ENCODE results near the gene TLR5.

Gene TLR5

DNA sequence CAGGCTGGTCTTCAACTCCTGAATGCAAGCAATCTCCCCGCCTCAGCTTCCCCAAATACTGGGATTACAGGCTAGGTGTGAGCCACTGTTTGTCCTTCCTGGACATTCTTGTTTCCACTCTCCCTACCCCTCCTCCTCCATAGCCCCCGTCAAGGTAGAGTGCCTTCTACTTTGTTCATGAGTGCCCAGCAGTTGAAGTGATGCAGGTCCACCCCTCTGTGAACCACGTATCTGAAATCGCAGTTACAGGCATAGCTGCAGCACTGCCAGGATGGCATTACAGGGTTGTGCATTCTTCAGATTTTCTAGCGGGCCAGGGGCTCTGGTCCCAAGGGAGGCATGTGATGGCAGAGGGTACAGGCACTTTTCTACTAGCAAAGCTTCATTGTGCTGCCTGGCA, 7.4 kb upstream of the TLR5 start:
- DNase-seq (ENCODE audit: low read depth): no peak

DNA sequence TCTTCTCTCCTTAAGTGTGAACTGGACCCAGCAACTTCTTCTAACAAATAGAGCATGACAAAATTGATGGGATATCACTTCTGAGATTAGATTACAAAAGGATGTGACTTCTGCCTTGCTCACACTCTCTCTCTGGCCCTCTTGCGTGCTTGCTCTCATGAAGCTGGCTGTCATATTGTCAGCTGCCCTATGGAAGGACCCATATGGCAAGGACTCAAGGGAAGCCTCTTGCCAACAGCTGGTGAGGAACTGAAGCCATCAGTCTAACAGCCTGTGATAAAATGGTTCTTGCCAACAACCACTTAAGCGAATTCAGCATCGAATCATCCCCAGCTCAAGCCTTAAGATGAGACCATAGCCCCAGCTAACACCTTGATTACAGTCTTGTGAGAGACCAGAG, 4.8 kb upstream of the TLR5 start:
- DNase-seq (ENCODE audit: low read depth): no peak

DNA sequence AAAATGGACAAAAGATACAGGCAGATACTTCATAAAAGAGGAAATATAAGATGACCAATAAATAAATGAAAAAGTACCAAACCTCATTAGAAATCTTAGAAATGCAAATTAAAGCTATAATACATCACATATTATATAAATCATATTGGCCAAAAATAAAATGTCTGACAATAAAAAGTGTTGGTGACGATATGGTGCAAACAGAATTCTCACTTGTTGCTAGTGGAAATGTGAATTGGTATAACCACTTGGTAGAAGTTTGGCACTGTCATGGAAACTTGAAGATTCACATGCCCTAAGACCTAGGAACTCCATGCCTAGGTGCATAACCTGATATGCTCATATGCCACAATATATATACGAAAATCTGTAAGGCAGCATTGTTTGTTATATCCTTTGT, 4.4 kb upstream of the TLR5 start:
- DNase-seq (ENCODE audit: low read depth): no peak

DNA sequence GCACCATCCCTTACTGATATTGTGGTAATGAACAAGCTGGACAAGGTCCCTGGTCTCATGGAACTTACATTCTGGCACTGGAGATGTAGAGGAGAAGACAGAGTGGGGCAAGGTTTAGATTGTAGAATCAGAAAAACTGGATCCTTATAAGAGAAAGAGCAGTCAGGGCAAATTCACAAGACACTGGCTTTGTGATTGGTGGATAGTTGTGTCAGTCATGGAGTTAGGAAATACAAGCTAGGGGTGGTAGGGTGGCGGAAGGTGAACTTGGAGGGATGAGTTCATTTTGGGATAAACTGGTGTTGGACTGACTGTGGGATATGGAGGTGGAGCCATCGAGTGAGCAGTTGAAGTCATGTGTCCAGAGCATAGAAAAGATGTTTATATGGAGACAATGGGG, 3.7 kb upstream of the TLR5 start:
- DNase-seq (ENCODE audit: low read depth): no peak

DNA sequence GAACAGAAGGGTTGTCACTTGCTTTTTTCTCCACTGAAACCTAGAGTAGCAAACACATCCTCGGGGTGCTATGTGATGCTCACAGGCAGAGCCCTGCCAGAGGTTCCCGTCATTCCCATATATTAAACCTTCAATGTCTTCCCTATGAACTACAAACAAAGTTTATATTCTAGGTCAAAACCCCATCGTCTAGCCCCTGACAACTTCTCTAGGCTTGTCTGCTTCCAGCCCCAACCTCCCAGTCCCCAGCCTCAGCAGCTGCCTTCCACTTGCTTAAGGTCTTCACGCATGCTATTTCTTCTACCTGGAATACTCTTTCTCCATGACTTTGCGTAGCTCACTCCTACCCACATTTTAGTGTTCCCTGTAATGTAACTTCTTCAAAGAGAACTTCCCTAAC, 1.9 kb upstream of the TLR5 start:
- DNase-seq (ENCODE audit: low read depth): no peak

DNA sequence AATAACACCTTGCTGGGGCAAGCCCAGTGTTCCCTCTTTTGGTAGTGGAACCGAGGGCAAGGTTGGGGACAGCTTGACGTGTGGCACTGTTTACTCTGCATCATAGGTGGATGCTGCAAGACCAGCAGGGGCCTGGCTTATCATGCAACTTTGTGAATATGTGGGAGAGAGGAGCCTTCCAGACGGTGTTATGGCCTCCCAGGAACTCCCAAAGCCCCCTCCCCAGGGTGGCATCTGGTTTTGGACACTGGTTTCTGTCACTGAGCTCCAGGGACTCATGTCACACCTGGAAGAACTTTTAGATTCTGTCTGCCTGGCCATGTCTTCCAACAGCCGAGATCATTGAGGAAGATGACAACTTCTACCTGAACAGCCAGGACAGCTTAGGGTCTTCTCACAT, 1.4 kb upstream of the TLR5 start:
- DNase-seq (ENCODE audit: low read depth): no peak

DNA sequence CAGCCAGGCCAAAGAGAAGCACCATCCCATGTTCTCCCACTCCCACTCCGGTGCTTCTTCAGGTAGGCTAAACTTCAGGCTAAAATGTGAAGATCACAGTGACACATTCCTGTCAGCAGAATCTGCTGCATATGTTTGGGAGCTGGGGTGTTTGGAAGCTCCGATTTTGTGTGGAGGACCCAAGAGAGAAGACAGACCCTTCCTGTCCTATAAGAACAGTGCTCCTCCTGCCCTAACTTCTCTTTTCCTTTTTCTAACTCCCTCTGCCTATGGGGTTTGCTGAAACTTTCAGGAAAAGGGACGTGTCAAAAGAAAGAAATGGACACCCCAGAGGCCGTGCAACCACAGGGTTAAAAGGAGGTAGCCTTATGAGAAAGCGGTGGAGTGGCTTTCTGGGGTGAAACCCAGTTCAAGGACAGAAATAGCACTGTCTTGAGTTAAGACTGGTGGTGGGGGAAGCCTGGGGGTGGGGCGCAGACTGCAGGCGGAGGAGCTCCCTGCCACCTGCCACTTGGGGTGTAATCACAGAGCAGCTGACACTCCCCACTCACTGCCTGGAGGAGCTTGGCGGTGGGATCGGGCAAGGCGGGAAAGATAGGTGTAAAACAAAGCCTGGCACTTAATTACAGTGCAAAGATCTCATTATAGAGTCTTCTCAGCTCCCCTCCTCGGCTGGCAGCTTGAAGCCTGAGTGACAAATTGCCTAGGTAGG, 645 bp upstream of the TLR5 start:
- no peak for DNase-seq (ENCODE audit: low read depth)

DNA sequence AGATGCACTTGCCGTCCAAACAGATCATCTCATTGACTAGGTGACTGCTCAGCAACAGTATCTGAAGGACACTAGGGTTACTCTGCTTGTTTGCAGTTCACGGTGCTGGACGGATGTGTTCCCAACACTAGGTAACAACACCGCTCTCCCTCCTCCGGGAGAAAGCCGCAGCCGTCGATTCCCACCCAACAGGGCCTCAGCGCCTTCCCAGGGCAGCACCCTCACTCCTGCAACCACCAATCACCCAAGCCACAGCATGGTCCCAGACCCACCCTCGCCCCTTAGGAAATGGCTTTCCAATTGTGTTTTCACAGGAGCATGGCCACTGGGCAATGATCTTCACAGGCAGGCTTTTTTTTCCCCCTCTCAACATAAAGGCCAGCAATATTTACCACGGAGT, 779 bp downstream of the TLR5 start:
- no peak for DNase-seq (ENCODE audit: low read depth)

DNA sequence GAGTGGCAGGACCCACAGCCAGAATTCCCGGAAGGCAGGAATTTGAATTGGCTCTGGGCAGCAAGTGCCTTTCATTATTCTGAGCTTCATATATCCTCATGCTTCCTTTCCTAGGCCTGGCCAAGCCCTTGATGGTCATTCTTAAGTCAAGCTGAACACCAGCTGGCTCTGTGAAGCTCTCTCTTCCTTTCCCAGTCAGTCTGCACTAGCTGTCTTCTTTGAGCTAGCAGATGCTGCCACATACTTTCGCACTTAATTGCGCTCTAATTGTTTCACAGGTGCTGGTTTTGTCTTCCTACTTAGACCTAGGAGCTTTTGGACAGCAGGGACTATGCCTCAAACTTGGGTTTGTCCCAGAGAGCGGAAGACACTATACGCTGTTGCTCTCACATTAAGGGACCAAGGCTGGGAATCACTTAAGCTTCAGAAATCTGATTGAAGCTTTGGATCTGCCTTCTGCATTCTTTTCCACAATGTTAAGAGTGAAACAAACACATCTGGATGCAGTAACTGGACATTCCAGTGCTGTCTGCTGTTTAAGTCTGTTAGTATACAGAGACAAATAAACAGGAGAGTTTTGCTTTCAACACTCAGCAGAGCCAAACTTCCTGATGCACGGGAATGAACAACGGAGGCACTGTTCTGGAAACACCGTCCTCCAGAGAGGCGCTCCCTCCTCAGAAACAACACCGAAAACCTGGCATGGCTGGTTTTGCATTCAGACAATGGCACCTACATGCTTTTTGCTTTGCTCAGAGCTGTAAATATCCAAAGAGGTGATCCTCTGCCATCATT, 2.2 kb downstream of the TLR5 start:
- DNase-seq (ENCODE audit: low read depth): no peak

DNA sequence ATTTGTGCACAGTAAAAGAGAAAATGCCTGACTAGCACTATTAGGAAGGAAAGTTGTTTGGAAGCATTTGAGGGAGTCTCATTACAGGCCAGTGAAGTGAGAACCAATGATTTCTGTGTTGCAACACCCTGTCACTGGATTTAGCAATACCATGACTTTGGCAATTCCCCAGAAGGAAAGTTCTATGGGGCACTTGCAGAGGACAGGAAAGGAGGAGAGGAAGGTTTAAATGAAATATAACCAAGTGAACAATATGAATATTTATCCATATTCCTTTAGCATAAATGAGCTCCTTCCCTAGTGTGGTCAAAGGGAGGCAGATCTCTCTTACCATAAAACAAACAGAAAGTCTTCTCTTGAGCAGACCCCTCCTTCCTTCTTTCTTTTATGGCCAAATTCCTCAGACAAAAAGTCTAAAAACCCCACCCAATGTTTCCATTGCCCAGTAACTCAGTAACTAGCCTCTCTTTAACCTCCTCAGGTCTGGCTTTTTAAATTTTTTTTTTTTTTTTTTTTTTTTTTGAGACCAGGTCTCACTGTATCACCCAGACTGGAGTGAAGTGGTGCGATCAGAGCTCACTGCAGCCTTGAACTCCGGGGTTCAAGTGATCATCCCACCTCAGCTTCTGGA, 5.5 kb downstream of the TLR5 start:
- DNase-seq (ENCODE audit: low read depth): no peak

DNA sequence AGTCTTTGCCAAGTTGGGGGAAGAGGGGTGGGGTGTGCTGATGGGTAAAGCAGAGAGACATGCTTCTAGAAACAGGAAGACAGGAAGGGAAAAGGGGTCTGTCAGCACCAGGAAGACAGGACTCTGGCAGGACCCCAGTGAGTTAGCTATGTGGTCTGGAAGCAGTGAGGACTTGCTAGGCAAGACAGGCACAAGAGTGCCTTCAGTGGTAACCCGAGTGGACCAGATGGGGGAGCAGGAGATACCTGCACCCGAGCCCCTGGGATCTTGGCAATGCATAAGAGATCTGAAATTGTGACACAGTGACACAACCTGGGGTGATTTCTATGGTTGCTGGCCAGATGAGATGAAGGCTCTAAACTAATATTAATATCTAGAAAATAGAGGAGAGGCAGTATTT, 7.0 kb downstream of the TLR5 start:
- no peak for DNase-seq (ENCODE audit: low read depth)

DNA sequence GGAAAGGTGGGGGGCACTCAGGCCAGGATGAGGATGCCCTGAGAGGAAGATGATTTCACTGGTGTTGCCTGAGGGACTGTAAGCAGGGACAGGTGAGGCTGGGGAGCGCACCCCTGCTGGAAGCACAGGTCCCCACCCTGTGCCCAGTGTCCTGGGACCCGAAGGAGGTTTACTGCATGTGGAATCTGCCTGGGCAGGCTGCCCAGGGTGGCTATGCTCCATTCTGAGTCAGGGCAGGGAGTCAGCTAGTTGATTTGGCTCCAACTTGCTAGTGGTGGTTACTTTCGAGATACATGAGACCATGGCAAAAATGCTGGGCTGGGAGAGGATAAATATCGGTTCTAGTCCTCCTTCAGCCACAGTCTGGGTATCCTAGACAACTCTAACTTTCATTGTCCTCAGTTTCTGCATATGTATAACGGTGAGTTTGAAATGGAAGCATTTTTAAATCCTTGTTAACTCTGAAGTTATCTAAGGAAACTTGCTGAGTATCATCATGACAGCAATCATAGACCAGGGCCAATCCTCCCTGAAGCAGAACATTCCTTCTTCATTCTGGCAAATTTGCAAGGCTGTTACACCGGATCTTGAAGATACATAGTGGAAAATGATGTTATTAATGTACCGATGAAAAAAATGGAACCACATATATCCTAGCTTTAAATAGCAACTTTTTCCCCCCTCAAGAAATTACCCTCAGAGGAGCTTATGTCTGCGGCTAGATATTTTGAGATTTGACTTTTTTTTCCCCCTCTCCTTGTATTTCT, 7.7 kb downstream of the TLR5 start:
- no peak for DNase-seq (ENCODE audit: low read depth)

DNA sequence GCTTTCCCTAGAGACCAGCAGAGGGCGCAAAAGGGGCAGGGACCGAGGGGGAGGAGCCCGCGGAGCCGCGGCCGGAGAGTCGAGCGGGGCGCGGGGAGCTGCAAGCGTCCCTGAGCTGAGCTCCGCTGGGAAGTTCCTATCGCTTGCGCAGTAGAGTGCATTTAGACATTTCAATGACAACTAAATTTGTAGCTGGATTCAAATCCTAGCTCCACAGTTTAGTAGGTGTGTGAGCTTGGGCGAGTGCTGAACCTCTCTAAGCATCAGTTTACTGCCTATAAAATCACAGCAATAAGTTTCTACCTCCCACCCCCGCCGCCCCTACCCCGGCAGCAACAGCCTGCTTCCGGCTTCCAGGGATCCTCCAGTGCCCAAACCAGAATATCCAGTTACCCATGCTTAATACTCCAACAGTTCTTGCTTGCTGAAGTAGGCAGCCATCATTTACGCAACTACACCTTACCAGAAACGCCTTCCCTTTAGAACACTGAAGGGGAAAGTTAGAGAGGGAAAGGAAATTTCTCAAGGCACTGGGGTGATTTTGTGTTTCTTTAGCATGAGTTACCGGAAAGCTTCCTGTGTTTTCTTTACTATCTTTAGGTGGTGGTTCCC, 9.1 kb downstream of the TLR5 start:
- DNase-seq (ENCODE audit: low read depth): no peak

DNA sequence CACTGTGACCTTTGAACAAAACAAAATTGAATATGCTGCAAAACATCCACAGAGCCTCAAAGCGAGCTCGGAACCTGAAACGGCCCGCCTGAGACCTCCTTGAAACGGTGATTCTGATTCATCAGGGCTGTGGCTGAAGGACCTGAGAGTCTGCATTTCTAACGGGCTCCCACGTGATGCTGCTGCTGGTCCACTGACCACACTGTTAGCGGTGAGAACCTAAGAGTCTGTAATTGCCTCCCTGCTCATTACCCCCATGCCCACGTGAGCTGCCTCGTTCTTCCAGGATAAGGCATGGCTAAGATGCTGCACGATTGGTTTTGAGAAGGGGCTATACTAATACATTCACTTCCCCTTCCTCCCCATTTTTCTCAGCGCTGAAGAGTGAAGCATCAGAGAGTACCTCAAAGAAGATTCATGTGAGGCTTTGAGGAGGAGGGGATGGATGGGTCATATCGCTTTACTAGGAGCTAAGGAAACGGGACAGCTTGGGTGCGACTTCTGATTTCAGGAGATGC, 9.7 kb downstream of the TLR5 start:
- no peak for DNase-seq (ENCODE audit: low read depth)

DNA sequence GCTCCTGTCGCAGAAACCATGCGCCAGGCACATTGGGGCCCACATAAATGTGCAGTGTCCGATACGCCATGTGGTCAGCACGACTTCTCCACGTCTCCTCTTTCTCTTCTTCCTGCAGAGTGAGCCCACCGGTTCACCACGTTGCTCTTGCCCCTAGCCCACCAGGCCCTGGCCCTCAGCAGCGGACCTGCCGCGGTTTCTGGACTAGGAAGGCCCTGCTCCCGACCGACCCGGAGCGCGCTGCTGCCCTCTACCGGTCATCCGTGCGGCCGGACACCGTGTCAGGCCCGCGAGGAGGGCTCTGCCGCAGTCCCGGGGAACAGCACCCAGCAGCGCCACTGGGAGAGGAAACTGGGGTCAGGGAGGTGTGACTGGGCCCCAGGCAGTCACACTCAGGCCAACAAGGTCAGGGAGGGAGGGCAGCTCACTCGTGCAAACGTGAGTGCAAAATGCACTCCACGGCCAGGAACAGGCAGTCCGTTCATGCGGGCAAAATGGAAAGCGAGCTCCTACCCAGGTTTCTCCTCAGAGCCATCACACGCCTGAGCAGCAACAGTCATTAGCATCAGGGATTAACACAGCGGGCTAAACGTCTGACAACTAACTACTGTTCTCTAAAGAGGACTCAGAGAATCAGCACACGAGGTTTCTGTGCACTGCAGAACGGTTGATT, 13.7 kb downstream of the TLR5 start:
- DNase-seq (ENCODE audit: low read depth): no peak

DNA sequence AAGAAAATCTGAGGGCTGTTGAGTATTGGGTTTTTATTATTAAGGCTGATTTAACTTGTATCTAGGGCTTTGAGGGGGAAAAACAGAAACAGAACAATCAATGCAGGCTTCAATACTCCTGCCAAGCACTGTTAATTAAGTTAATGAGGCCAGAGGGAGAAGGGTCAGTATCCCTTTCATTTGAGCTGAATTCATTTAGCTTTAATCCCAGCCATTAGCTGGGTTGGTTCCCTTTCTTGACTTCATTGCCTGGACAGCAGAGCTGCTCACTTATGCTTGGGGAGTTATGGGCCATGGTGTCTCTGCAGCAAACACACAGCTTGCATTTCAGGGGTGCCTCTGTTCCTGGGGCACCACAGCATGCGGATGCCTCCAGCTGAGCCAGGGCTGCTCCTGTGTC, 16.3 kb downstream of the TLR5 start:
- no peak for DNase-seq (ENCODE audit: low read depth)

DNA sequence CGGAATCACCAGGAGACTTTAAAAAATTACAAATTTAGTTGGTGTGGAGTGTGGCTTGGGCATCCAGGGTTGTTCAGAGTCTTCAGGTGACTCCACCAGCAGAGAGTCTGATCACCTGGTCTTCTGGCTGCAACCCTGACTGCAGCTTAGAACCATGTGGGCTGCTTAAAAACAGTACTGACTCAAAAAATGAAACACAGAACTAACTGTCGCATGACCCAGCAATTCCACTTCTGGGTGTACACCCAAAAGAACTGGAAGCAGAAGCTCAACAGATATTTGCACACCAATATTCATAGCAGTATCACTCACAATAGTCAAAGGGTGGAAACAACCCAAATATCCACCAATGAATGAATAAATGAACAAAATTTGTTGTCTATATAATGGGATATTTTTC, 17.3 kb downstream of the TLR5 start:
- DNase-seq (ENCODE audit: low read depth): no peak

DNA sequence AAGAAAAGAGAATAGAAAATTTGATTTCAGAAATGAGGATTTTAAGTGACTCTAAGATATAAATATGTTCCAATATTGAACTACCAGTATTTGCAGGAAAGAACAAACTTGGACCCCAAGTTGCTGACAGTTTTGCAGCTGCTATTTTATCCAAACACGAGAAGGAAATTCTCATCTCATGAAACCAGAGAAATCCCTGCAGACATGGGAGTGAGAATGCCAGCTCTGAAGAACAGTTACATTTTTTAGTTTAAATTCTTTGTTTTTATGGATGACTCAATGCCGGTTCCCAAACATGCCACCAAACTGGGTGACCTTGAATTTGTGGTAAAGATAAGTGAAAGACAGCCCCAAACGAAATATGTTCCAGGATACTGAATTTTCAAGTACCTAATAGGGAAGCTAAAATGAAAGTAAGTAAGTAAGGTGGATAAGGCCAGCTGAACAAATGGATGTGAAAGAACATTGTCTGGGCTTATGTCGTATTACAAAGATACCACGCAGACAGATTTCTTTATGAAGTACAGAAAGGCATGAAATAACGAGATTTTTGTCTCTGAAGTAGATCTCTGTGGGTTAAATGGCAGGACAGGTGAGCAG, 19.9 kb downstream of the TLR5 start:
- no peak for DNase-seq (ENCODE audit: low read depth)

DNA sequence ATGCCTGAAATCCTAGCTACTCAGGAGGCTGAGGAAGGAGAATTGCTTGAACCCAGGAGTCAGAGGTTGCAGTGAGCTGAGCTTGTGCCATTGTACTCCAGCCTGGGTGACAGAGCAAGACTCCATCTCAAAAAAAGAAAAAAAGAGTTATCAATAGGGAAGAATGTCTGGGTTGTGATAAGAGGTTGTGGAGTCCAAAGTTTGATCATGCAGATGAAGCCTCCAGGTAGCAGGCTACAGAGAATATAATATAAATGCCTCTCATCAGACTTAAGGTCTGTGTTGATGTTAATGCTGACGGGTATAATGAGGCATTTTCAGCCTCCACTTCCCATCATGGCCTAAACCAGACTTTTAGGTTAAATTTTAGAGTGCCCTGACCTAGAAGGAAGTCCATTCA, 24.6 kb downstream of the TLR5 start:
- no peak for DNase-seq (ENCODE audit: low read depth)

DNA sequence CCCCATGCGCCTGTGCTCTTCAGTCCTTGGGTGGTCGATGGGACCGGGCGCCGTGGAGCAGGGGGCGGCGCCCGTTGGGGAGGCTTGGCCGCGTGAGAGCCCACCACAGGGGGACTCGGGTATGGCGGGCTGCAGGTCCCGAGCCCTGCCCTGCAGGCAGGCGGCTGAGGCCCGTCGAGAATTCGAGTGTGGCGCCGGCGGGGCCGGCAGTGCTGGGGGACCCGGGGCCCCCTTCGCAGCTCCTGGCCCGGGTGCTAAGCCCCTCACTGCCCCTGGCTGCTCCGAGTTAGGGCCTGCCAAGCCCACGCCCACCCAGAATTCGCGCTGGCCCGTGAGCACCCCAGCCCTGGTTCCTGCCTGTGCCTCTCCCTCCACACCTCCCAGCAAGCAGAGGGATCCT, 26.1 kb downstream of the TLR5 start:
- DNase-seq (ENCODE audit: low read depth): no peak

DNA sequence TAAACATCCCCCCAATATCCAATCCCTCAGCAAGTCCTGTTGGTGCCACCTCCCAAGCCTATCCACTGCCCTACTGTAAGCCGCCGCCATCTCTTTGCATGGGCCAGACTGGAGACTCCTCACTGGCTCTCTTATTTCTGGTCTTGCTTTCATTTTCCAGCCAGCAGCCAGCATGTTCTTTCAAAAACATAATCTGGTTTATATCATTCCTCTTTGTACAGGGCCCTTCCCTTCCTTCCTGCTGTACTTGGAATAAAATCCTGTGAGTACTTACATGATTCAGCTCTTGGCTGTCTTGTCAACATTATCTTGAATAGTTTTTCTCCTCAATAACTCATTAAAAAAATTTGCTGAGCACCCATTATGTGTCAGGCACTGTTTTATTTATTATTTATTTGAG, 28.2 kb downstream of the TLR5 start:
- DNase-seq (ENCODE audit: low read depth): no peak
